Osteocyte (in vitro differentiated cells): ENCODE data around the gene KCNE5. TPM values are rescaled to one million over a fixed set of nuclear protein-coding genes. Genes with fewer than 3 reads are reported as not detected.

ENCODE experiments used
- DNase-seq: peaks from one replicate; pipeline ENCODE4 v3.0.0; 2021; ENCODE audit warnings: mixed read lengths; ENCODE audit not compliant: unreplicated experiment; ENCODE audit errors: extremely low spot score
- H3K27ac Mint-ChIP-seq: one replicate; pipeline ENCODE4 v1.8.0; 2021; ENCODE audit warnings: mild to moderate bottlenecking, mixed read lengths; ENCODE audit not compliant: unreplicated experiment
- H3K27me3 Mint-ChIP-seq: one replicate; pipeline ENCODE4 v1.8.0; 2021; ENCODE audit warnings: mixed read lengths; ENCODE audit not compliant: unreplicated experiment
- H3K36me3 Mint-ChIP-seq: one replicate; pipeline ENCODE4 v1.8.0; 2021; ENCODE audit warnings: mixed read lengths; ENCODE audit not compliant: unreplicated experiment
- H3K4me1 Mint-ChIP-seq: one replicate; pipeline ENCODE4 v1.8.0; 2021; ENCODE audit warnings: mixed read lengths; ENCODE audit not compliant: unreplicated experiment
- H3K4me3 Mint-ChIP-seq: one replicate; pipeline ENCODE4 v1.8.0; 2021; ENCODE audit warnings: mild to moderate bottlenecking, moderate library complexity, mixed read lengths; ENCODE audit not compliant: unreplicated experiment
- H3K9me3 Mint-ChIP-seq: one replicate; pipeline ENCODE4 v1.8.0; 2021; ENCODE audit warnings: mixed read lengths; ENCODE audit not compliant: unreplicated experiment
- total RNA-seq: library from RNA; stranded (reverse); gene quantifications from 2 replicates; pipeline ENCODE4 v1.2.1, GENCODE V29; 2021
- TF ChIP-seq, protein P1 (sequence below): fragments of 200-600 bp; sonication (generic); IDR thresholded peaks from 2 replicates; pipeline ENCODE4 v1.5.0; 2021; ENCODE audit warnings: antibody characterized with exemption, mild to moderate bottlenecking, moderate library complexity

Gene KCNE5
- total RNA-seq, 1 donor from 2014 or later = 0.70 TPM

DNA sequence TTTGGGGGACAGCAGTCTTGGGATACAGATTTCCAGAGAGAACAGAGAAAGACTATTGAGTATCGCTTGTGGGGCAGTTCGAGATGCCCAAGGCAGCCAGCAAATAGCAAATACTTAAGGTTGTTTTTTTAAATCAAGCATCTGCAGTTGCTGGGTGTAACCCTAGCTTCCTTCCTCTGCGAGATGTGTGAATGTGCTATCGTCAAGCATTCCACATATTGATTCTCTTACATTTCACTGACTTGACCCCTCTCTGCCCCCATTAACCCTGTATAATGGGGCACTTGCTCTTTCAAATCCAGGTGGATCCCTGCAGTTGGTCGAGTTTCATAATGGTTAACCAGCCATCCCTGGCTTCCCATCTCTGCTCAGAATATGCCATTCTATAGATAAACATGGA lies 23.5 kb downstream of the KCNE5 start:
- H3K9me3 Mint-ChIP-seq = peaks cover 7% of the 10 kb centered on the region
- no peak overlapping the region for H3K27ac Mint-ChIP-seq
- H3K27me3 Mint-ChIP-seq = peaks cover 71% of the 10 kb centered on the region
- DNase-seq = no peak
- H3K36me3 Mint-ChIP-seq = no peaks in the 10 kb centered on the region
- H3K4me3 Mint-ChIP-seq = no peak overlapping the region
- TF ChIP-seq, protein P1, sequence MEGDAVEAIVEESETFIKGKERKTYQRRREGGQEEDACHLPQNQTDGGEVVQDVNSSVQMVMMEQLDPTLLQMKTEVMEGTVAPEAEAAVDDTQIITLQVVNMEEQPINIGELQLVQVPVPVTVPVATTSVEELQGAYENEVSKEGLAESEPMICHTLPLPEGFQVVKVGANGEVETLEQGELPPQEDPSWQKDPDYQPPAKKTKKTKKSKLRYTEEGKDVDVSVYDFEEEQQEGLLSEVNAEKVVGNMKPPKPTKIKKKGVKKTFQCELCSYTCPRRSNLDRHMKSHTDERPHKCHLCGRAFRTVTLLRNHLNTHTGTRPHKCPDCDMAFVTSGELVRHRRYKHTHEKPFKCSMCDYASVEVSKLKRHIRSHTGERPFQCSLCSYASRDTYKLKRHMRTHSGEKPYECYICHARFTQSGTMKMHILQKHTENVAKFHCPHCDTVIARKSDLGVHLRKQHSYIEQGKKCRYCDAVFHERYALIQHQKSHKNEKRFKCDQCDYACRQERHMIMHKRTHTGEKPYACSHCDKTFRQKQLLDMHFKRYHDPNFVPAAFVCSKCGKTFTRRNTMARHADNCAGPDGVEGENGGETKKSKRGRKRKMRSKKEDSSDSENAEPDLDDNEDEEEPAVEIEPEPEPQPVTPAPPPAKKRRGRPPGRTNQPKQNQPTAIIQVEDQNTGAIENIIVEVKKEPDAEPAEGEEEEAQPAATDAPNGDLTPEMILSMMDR = no peak
- no peaks in the 10 kb centered on the region for H3K4me1 Mint-ChIP-seq

DNA sequence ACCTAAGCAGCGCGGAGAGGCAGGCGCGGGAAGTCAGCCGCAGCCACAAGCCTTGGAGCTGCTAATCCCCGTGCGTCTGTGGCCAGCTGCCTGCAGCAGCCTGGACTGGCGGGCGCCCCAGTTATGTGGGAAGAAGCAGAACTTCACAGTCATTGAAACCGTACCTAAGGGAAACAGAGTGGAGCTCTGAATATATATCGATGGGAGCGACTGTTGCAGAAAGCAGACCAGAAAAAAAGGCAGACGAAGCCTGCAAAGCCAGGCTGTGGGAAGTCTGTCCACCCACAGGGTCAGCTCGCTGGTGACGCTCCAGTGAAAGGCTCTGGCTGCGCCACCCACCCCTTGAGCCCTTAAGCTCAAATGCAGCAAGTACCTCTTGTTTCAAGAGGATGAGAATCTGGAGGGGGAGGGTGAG lies 24.7 kb downstream of the KCNE5 start:
- Mint-ChIP-seq H3K27ac (no peak overlapping the region), H3K36me3 (no peaks in the 10 kb centered on the region), H3K4me3 (no peak overlapping the region), H3K4me1 (no peaks in the 10 kb centered on the region), H3K9me3 (no peaks in the 10 kb centered on the region), H3K27me3 (peaks cover 62% of the 10 kb centered on the region)
- DNase-seq = no peak
- TF ChIP-seq, protein P1 = no peak

DNA sequence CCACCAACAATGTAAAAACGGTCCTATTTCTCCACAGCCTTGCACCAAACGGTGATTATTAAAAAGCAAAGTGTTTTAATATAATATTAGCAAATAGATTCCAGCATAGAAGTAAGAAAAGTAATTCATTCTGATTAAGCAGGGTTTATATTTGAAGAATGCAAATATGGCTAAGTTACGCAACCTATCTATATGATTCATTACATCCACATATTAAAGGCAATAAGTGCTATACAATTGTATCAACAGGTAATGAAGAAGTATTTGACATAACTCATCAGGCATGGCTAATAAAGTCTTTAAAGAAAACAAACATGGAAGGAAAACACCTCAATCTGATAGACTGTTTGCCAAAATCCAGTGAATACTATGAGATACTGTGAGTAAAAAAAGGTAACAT lies 29.0 kb downstream of the KCNE5 start:
- Mint-ChIP-seq H3K27ac (no peak overlapping the region), H3K4me3 (no peak overlapping the region), H3K36me3 (no peaks in the 10 kb centered on the region), H3K4me1 (no peaks in the 10 kb centered on the region), H3K9me3 (no peaks in the 10 kb centered on the region), H3K27me3 (peaks cover 24% of the 10 kb centered on the region)
- DNase-seq = no peak
- TF ChIP-seq, protein P1 = no peak

DNA sequence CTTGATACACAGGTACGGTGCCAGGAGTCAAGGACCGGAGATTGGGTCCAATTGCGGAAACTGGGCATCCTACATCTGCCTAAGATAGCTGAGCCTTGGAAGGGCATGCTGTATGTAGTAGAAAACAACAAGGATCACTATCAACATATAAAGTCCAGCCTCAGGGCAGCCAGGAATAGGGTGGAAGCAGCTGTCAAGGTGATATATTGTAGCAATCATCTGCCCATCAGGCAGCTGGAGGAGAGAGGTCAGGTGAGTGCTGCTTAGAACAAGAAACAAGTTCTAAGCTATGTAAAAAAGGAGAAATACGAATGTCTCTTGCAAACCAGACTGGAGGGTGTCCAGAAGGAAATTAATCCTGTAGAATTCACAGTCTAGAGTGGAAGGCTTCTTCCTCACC lies 34.8 kb downstream of the KCNE5 start:
- H3K36me3 Mint-ChIP-seq = no peaks in the 10 kb centered on the region
- H3K27me3 Mint-ChIP-seq = peaks cover 29% of the 10 kb centered on the region
- no peak for DNase-seq
- H3K4me3 Mint-ChIP-seq = no peak overlapping the region
- no peaks in the 10 kb centered on the region for H3K9me3 Mint-ChIP-seq
- no peaks in the 10 kb centered on the region for H3K4me1 Mint-ChIP-seq
- TF ChIP-seq, protein P1 = no peak
- H3K27ac Mint-ChIP-seq = no peak overlapping the region

DNA sequence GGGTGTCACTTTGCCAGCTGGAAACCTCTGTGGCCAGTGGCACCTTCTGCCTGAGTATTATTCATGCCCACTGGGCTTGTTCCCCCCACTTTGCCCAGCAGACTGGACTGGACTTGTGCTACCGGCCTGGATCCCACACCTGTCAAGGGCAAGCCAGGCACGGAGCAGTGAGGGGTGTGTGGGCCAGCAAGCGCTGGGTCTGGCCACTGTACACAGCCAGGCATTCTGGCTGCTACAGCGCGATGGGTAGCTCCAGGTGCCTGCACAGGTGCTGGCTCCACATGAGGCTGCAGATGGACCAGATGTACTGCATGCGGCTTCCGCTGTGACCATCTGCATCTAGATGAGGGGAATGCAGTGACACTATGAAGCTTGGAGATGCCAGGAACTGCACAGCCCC lies 39.5 kb downstream of the KCNE5 start:
- no peaks in the 10 kb centered on the region for H3K9me3 Mint-ChIP-seq
- TF ChIP-seq, protein P1 = no peak
- DNase-seq = no peak
- no peaks in the 10 kb centered on the region for H3K36me3 Mint-ChIP-seq
- H3K27ac Mint-ChIP-seq = no peak overlapping the region
- H3K4me1 Mint-ChIP-seq = no peaks in the 10 kb centered on the region
- H3K27me3 Mint-ChIP-seq = peaks cover 53% of the 10 kb centered on the region
- H3K4me3 Mint-ChIP-seq = no peak overlapping the region
